HEK293T (cell line): ENCODE data around the gene NUP155.

Experiments used
- ARNT ChIP-seq: fragments of 450-650 bp; IDR thresholded peaks from 2 replicates; pipeline ENCODE4 v1.6.1; 2017; ENCODE audit warnings: mild to moderate bottlenecking
- BHLHE40 ChIP-seq: fragments of 450-650 bp; IDR thresholded peaks from 2 replicates; pipeline ENCODE4 v1.6.1; 2016; ENCODE audit warnings: mild to moderate bottlenecking, moderate library complexity, borderline replicate concordance
- ELF4 ChIP-seq: fragments of 450-650 bp; IDR thresholded peaks from 2 replicates; pipeline ENCODE4 v1.6.1; 2017; ENCODE audit warnings: antibody characterized with exemption
- FOXK2 ChIP-seq: fragments of 450-650 bp; IDR thresholded peaks from 2 replicates; pipeline ENCODE4 v1.6.1; 2016; ENCODE audit warnings: mild to moderate bottlenecking
- NFRKB ChIP-seq: fragments of 450-650 bp; IDR thresholded peaks from 2 replicates; pipeline ENCODE4 v1.6.1; 2016; ENCODE audit warnings: mild to moderate bottlenecking, moderate library complexity
- SP1 ChIP-seq: fragments of 450-650 bp; IDR thresholded peaks from 2 replicates; pipeline ENCODE4 v1.6.1; 2017
- SUZ12 ChIP-seq: fragments of 450-650 bp; IDR thresholded peaks from 2 replicates; pipeline ENCODE4 v1.6.1; 2016; ENCODE audit warnings: mild to moderate bottlenecking

GRCh38 chr5:37255774-37256358 is 115.0 kb downstream of the NUP155 start:
- no peak for TF ChIP-seq FOXK2
- TF ChIP-seq SP1 = no peak
- no peak for TF ChIP-seq NFRKB
- TF ChIP-seq SUZ12 = no peak
- no peak for TF ChIP-seq BHLHE40
- TF ChIP-seq ARNT = no peak
- TF ChIP-seq ELF4 = no peak
